Mucosa of rectum (tissue), 2 donors: ENCODE measurements around the gene OGT.
"Not testable (repeated sequence)": the region's sequence is repeated elsewhere in the genome, so short reads cannot be mapped to it uniquely, and the experiment has no call there.

ENCODE experiments used
- H3K27ac ChIP-seq, 2 donors: one replicate each; pipeline ENCODE4 v1.7.0; 2013; ENCODE audit warnings: inconsistent platforms in 2 of 2, low read depth in 2 of 2, low read length in 2 of 2
- H3K27me3 ChIP-seq, 2 donors: one replicate each; pipeline ENCODE4 v1.7.0; 2013; ENCODE audit warnings: low read length in 2 of 2; ENCODE audit not compliant: control insufficient read depth in 2 of 2, insufficient read depth in 2 of 2
- H3K36me3 ChIP-seq, 2 donors: one replicate each; pipeline ENCODE4 v1.7.0; 2013; ENCODE audit warnings: low read length in 2 of 2; ENCODE audit not compliant: control insufficient read depth in 2 of 2, insufficient read depth in 2 of 2
- H3K4me1 ChIP-seq, 2 donors: one replicate each; pipeline ENCODE4 v1.7.0; 2013; ENCODE audit warnings: low read length in 2 of 2, mild to moderate bottlenecking in 1 of 2; ENCODE audit not compliant: control insufficient read depth in 2 of 2, insufficient read depth in 2 of 2
- H3K4me3 ChIP-seq, 2 donors: one replicate each; pipeline ENCODE4 v1.7.0; 2013; ENCODE audit warnings: low read length in 2 of 2
- H3K9ac ChIP-seq, 2 donors: one replicate each; pipeline ENCODE4 v1.7.0; 2013; ENCODE audit warnings: low read length in 2 of 2, low read depth in 1 of 2, mild to moderate bottlenecking in 1 of 2
- H3K9me3 ChIP-seq, 2 donors: one replicate each; pipeline ENCODE4 v1.7.0; 2013; ENCODE audit warnings: low read length in 2 of 2; ENCODE audit not compliant: control insufficient read depth in 2 of 2
- donor health status: healthy.
- donor health status: Normal muscosa, but diverticular disease.

The OGT gene

GRCh38 chrX:71549986-71550385, 17.1 kb downstream of the OGT start:
- Histone ChIP-seq H3K27ac (no peak overlapping the region), H3K4me1 (no peaks in the 10 kb centered on the region), H3K9ac (no peak overlapping the region), H3K27me3 (no peaks in the 10 kb centered on the region), H3K36me3 (peaks cover 22 to 38% of the 10 kb centered on the region in 2 donors), H3K9me3 (no peaks in the 10 kb centered on the region), H3K4me3 (no peak overlapping the region)

DNA sequence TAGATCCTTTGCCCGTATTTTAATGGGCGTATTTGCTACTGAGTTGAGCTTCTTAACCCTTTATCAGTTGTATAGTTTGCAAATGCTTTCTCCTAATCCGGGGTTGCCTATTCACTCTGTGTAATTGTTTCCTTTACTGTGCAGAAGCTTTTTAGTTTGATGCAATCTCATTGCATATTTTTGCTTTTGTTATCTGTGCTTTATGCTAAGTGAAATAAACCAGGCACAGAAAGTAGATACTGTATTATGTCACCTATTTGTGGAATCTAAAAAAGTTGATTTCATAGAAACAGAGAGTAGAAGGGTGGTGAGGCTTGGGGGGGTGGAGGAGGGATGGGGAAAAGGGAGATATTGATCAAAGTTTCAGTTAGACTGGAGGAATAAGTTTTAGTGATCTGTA, 17.7 kb downstream of the OGT start:
- peaks cover 22 to 37% of the 10 kb centered on the region in 2 donors for H3K36me3 ChIP-seq
- no peak overlapping the region for H3K9ac ChIP-seq

DNA sequence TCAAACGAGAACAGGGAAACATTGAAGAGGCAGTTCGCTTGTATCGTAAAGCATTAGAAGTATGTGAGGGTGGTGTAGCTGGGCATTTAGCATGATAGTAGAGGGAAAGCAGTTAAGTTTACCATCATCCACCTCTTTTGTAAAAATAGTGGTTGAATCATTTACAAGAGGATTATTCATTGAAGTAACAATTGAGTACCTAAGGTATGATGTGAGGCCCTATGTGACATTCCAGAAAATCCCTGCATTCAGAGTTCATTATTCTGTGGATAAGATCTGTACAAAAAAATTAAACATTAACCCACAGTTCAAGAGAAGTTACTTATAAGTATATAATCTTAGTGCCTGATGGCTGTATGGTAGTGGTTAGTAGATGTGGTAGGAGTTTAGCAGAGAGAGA, 23.1 kb downstream of the OGT start:
- no peak overlapping the region for H3K4me3 ChIP-seq
- no peak overlapping the region for H3K9ac ChIP-seq
- no peaks in the 10 kb centered on the region for H3K4me1 ChIP-seq
- H3K36me3 ChIP-seq = peaks cover 19 to 42% of the 10 kb centered on the region in 2 donors
- H3K27me3 ChIP-seq = no peaks in the 10 kb centered on the region
- H3K27ac ChIP-seq = no peak overlapping the region
- no peaks in the 10 kb centered on the region for H3K9me3 ChIP-seq

More for the DNA sequence above, 17.7 kb downstream of the OGT start:
- no peaks in the 10 kb centered on the region for H3K27me3 ChIP-seq
- H3K4me1 ChIP-seq = no peaks in the 10 kb centered on the region
- no peak overlapping the region for H3K4me3 ChIP-seq
- H3K27ac ChIP-seq = no peak overlapping the region
- no peaks in the 10 kb centered on the region for H3K9me3 ChIP-seq

GRCh38 chrX:71558920-71559319, 26.0 kb downstream of the OGT start:
- Histone ChIP-seq H3K4me3 (no peak overlapping the region), H3K27me3 (no peaks in the 10 kb centered on the region), H3K9ac (no peak overlapping the region), H3K27ac (no peak overlapping the region), H3K36me3 (peaks cover 42 to 64% of the 10 kb centered on the region in 2 donors), H3K9me3 (no peaks in the 10 kb centered on the region), H3K4me1 (no peaks in the 10 kb centered on the region)

- not testable (repeated sequence) for H3K4me3 ChIP-seq, H3K9ac ChIP-seq, H3K27ac ChIP-seq, H3K4me1 ChIP-seq, H3K9me3 ChIP-seq, H3K27me3 ChIP-seq
- peaks cover 44 to 69% of the 10 kb centered on the region in 2 donors for H3K36me3 ChIP-seq
Observed at GRCh38 chrX:71559773-71560172, 26.9 kb downstream of the OGT start.

DNA sequence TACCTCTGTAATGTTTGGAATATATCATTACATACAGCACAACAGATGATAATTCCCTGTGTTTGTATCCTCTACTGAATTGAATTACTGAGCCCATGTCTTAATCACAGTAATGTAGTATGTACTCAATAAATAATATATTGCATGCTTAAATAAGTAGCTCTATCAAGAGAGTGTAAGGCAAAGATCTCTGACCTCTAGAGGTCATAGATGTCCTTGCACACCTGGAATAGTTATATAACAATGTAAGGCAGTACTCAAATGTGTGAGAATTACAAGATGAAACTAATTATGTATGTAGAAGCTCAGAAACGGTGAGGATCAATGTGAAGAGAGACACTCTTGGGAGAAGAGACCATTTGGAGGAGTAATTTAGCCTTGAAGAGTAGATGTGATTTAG, 31.0 kb downstream of the OGT start:
- Histone ChIP-seq H3K4me3 (no peak overlapping the region), H3K9ac (no peak overlapping the region), H3K9me3 (no peaks in the 10 kb centered on the region), H3K27ac (no peak overlapping the region), H3K27me3 (peaks cover 0 to 3% of the 10 kb centered on the region in 2 donors), H3K4me1 (no peaks in the 10 kb centered on the region), H3K36me3 (peaks cover 36 to 56% of the 10 kb centered on the region in 2 donors)

GRCh38 chrX:71565474-71566041, 32.7 kb downstream of the OGT start:
- Histone ChIP-seq H3K9me3 (no peaks in the 10 kb centered on the region), H3K36me3 (peaks cover 31 to 47% of the 10 kb centered on the region in 2 donors), H3K27ac (no peak overlapping the region), H3K9ac (no peak overlapping the region), H3K4me1 (no peaks in the 10 kb centered on the region), H3K4me3 (no peak overlapping the region), H3K27me3 (peaks cover 0 to 3% of the 10 kb centered on the region in 2 donors)

DNA sequence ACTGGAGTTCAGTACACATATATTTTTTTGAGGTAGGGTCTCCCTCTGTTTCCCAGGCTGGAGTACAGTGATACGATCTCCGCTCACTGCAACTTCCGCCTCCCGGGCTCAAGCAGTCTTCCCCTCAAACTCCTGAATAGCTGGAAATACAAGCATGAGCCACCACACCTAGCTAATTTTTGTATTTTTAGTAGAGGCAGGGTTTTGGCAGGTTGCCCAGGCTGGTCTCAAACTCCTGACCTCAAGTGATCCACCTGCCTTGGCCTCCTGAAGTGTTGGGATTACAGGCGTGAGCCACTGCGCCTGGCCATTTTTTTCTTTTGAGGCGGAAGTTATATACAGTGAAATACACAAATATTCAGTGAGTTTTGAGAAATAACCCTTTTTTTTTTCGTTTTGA, 38.5 kb downstream of the OGT start:
- not testable (repeated sequence) for H3K9ac ChIP-seq, H3K27me3 ChIP-seq, H3K27ac ChIP-seq, H3K9me3 ChIP-seq, H3K4me3 ChIP-seq, H3K4me1 ChIP-seq
- H3K36me3 ChIP-seq = peaks cover 18 to 30% of the 10 kb centered on the region in 2 donors

DNA sequence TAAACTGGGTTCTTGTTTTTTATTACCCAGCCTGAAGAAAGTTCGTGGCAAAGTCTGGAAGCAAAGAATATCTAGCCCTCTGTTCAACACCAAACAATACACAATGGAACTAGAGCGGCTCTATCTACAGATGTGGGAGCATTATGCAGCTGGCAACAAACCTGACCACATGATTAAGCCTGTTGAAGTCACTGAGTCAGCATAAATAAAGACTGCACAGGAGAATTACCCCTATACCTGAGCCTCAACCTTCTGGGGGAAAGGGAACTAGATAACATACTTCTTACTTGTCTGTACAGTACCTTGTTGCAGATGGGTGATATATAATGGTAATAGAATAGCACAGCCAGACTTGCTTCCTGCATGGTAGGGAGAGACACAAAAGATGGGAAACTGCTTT, 40.7 kb downstream of the OGT start:
- Histone ChIP-seq H3K36me3 (peaks cover 13 to 23% of the 10 kb centered on the region in 2 donors), H3K4me3 (no peak overlapping the region), H3K9ac (no peak overlapping the region), H3K4me1 (no peaks in the 10 kb centered on the region), H3K9me3 (no peaks in the 10 kb centered on the region), H3K27me3 (no peaks in the 10 kb centered on the region), H3K27ac (no peak overlapping the region)

DNA sequence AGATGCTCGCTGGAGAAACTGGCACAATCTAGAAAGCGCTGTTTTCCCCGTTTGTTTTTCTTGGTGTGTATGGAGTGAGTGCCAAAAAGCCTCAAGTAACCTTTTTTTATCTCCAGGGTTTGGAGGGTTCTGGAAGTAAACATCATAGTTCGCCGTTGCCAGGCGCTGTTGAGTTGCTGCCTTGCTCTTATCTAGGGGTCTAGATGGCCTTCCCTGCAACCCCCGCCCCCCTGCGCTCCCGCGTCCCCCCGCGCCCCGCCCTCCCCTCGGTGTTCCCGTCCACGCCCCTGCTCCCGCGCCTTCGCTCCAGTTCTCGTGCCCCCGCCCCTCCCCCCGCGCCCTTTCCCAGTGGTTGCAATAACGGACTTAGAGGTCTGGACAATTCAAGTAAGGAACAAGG, 44.8 kb downstream of the OGT start:
- Histone ChIP-seq H3K27ac (no peak overlapping the region), H3K9ac (no peak overlapping the region), H3K27me3 (no peaks in the 10 kb centered on the region), H3K4me3 (no peak overlapping the region), H3K9me3 (no peaks in the 10 kb centered on the region), H3K4me1 (no peaks in the 10 kb centered on the region), H3K36me3 (peaks cover 9 to 23% of the 10 kb centered on the region in 2 donors)
